H1 (cell line): Measurements from ENCODE around the gene PEX3. TPM values are rescaled to one million over a fixed set of nuclear protein-coding genes. Genes with fewer than 3 reads are reported as not detected.

Experiments used
- CTCF ChIA-PET: fragments of 300-600 bp; sonication (Branson Sonifier 250); formaldehyde crosslinking; loops from one replicate; lab custom pipeline; 2021; ENCODE audit not compliant: partially characterized antibody; lab: Charles Lee
- POLR2A ChIA-PET: fragments of 300-600 bp; sonication (Branson Sonifier 250); formaldehyde crosslinking; loops from one replicate; lab custom pipeline; 2021; ENCODE audit warnings: inconsistent platforms; ENCODE audit not compliant: partially characterized antibody; lab: Charles Lee
- DNase-seq, 2 experiments: peaks; one replicate each; pipeline versions ENCODE4 v3.0.0 to v3.0.0-alpha.2; 2010 to 2022; ENCODE audit warnings: low spot score in 2 of 2, low read depth in 1 of 2, mixed read lengths in 1 of 2
- FAIRE-seq: peaks from 2 replicates; lab custom pipeline; 2011; peaks lifted over from hg19 to GRCh38; lab: Jason Lieb, UNC
- H2AFZ ChIP-seq: 2 replicates; pipeline ENCODE4 v1.8.1; 2012; ENCODE audit warnings: low read length, inconsistent platforms
- H2AK5ac ChIP-seq: 2 replicates; pipeline ENCODE4 v1.6.1; 2013; ENCODE audit warnings: low read depth, low read length
- H2BK120ac ChIP-seq: replicated peaks from 2 replicates; pipeline ENCODE3; 2013; ENCODE audit warnings: low read depth, low read length, inconsistent platforms
- H2BK12ac ChIP-seq: 2 replicates; pipeline ENCODE4 v1.6.1; 2013; ENCODE audit warnings: low read depth, low read length
- H2BK15ac ChIP-seq: 2 replicates; pipeline ENCODE4 v1.6.1; 2013; ENCODE audit warnings: low read length
- H2BK20ac ChIP-seq: 2 replicates; pipeline ENCODE4 v1.6.1; 2013; ENCODE audit warnings: low read length
- H2BK5ac ChIP-seq: 2 replicates; pipeline ENCODE4 v1.6.1; 2013; ENCODE audit warnings: low read depth, low read length
- H3K14ac ChIP-seq: 2 replicates; pipeline ENCODE4 v1.6.1; 2013; ENCODE audit warnings: inconsistent platforms; ENCODE audit not compliant: insufficient read length
- H3K18ac ChIP-seq: 2 replicates; pipeline ENCODE4 v1.6.1; 2013; ENCODE audit warnings: low read length; ENCODE audit errors: extremely low read depth
- H3K23ac ChIP-seq: 2 replicates; pipeline ENCODE4 v1.6.1; 2013; ENCODE audit warnings: inconsistent platforms; ENCODE audit not compliant: insufficient read length
- H3K23me2 ChIP-seq: 2 replicates; pipeline ENCODE4 v1.6.1; 2013; ENCODE audit warnings: low read depth, low read length
- H3K27ac ChIP-seq: 2 replicates; pipeline ENCODE4 v1.6.1; 2011; ENCODE audit warnings: low read depth, low read length, inconsistent platforms
- H3K27me3 ChIP-seq, 4 experiments: replicated peaks in 1 of 4; 1 replicate in 1 of 4; 2 replicates in 3 of 4; pipeline versions ENCODE4 v1.6.1 to v1.8.1; 2011 to 2013; ENCODE audit warnings: low read length in 3 of 4, mild to moderate bottlenecking in 3 of 4, inconsistent platforms in 2 of 4, mixed read lengths in 2 of 4, moderate library complexity in 1 of 4; ENCODE audit not compliant: control insufficient read depth in 3 of 4, insufficient read depth in 3 of 4; ENCODE audit errors: extremely low read depth in 1 of 4
- H3K36me3 ChIP-seq, 4 experiments: 2 replicates each; pipeline versions ENCODE4 v1.6.1 to v1.8.1; 2011 to 2013; ENCODE audit warnings: mild to moderate bottlenecking in 4 of 4, low read length in 3 of 4, moderate library complexity in 2 of 4, control low read depth in 1 of 4, inconsistent platforms in 1 of 4; ENCODE audit not compliant: insufficient read depth in 4 of 4, control insufficient read depth in 2 of 4
- H3K4ac ChIP-seq: replicated peaks from 2 replicates; pipeline ENCODE3; 2013; ENCODE audit warnings: low read length, low read depth, mixed read lengths, inconsistent platforms; ENCODE audit not compliant: insufficient read length
- H3K4me1 ChIP-seq, 4 experiments: replicated peaks in 1 of 4; 1 replicate in 1 of 4; 2 replicates in 3 of 4; pipeline versions ENCODE4 v1.6.1 to v1.8.1; 2011 to 2013; ENCODE audit warnings: low read length in 3 of 4, inconsistent platforms in 2 of 4, mixed read lengths in 1 of 4; ENCODE audit not compliant: insufficient read depth in 4 of 4, control insufficient read depth in 3 of 4
- H3K4me2 ChIP-seq, 2 experiments: 2 replicates each; pipeline versions ENCODE4 v1.6.1 to v1.8.1; 2011 to 2013; ENCODE audit warnings: low read depth in 2 of 2, low read length in 2 of 2, control low read depth in 1 of 2, inconsistent platforms in 1 of 2, mild to moderate bottlenecking in 1 of 2; ENCODE audit not compliant: insufficient read depth in 1 of 2
- H3K4me3 ChIP-seq, 4 experiments: fragments of 200-600, 300-600 bp in 1 of 4; sonication (generic), shearing (Covaris generic), sonication (Bioruptor Twin) in 1 of 4; 2 replicates each; pipeline versions ENCODE4 v1.5.1 to v1.8.1; 2011 to 2016; ENCODE audit warnings: low read length in 4 of 4, low read depth in 3 of 4, control low read depth in 2 of 4, inconsistent platforms in 2 of 4, mild to moderate bottlenecking in 2 of 4, mixed read lengths in 1 of 4, moderate library complexity in 1 of 4; ENCODE audit not compliant: insufficient read depth in 2 of 4; ENCODE audit errors: extremely low read depth in 1 of 4
- H3K56ac ChIP-seq: replicated peaks from 2 replicates; pipeline ENCODE3; 2013; ENCODE audit warnings: low read depth, mild to moderate bottlenecking, mixed read lengths, low read length, inconsistent platforms; ENCODE audit not compliant: insufficient read length
- H3K79me1 ChIP-seq: 2 replicates; pipeline ENCODE4 v1.6.1; 2013; ENCODE audit warnings: low read depth, low read length, control low read depth
- H3K79me2 ChIP-seq, 2 experiments: 2 replicates each; pipeline versions ENCODE4 v1.6.1 to v1.8.1; 2012 to 2013; ENCODE audit warnings: low read length in 2 of 2, mild to moderate bottlenecking in 2 of 2, inconsistent platforms in 1 of 2; ENCODE audit not compliant: insufficient read depth in 2 of 2, control insufficient read depth in 1 of 2
- H3K9ac ChIP-seq, 4 experiments: replicated peaks in 1 of 4; 1 replicate in 1 of 4; 2 replicates in 3 of 4; pipeline versions ENCODE4 v1.6.1 to v1.8.1; 2011 to 2013; ENCODE audit warnings: low read depth in 3 of 4, low read length in 3 of 4, control low read depth in 2 of 4, mild to moderate bottlenecking in 2 of 4, moderate library complexity in 2 of 4, inconsistent platforms in 1 of 4; ENCODE audit errors: extremely low read depth in 1 of 4
- H3K9me3 ChIP-seq, 2 experiments: 2 replicates each; pipeline versions ENCODE4 v1.6.1 to v1.8.1; 2012 to 2013; ENCODE audit warnings: mild to moderate bottlenecking in 2 of 2, moderate library complexity in 2 of 2, control low read depth in 1 of 2, inconsistent platforms in 1 of 2, low read depth in 1 of 2, low read length in 1 of 2, mixed read lengths in 1 of 2; ENCODE audit not compliant: insufficient read depth in 2 of 2
- H4K20me1 ChIP-seq, 2 experiments: replicated peaks in 1 of 2; 2 replicates each; pipeline versions ENCODE3 to v1.8.1; 2011 to 2013; ENCODE audit warnings: inconsistent platforms in 2 of 2, low read length in 2 of 2, mild to moderate bottlenecking in 1 of 2; ENCODE audit not compliant: insufficient read depth in 2 of 2, control insufficient read depth in 1 of 2
- H4K5ac ChIP-seq: 2 replicates; pipeline ENCODE4 v1.6.1; 2013; ENCODE audit warnings: low read length, low read depth, mixed read lengths, inconsistent platforms; ENCODE audit not compliant: insufficient read length
- H4K8ac ChIP-seq: 2 replicates; pipeline ENCODE4 v1.8.0; 2013; ENCODE audit warnings: mild to moderate bottlenecking, moderate library complexity, low read length, inconsistent platforms; ENCODE audit not compliant: insufficient read depth; ENCODE audit errors: extremely low read depth
- H4K91ac ChIP-seq: replicated peaks from 2 replicates; pipeline ENCODE3; 2013; ENCODE audit warnings: low read length, mixed read lengths, inconsistent platforms; ENCODE audit not compliant: insufficient read length
- ATF2 ChIP-seq: IDR thresholded peaks from 2 replicates; pipeline ENCODE4 v1.6.1; 2012; ENCODE audit warnings: low read length, inconsistent platforms
- EP300 ChIP-seq, 2 experiments: IDR thresholded peaks; 1 replicate in 1 of 2; 2 replicates in 1 of 2; pipeline ENCODE4 v1.6.1; 2011 to 2012; ENCODE audit warnings: low read depth in 2 of 2, low read length in 2 of 2, mild to moderate bottlenecking in 2 of 2, borderline replicate concordance in 1 of 2, inconsistent platforms in 1 of 2, moderate library complexity in 1 of 2
- WGBS, 2 experiments: shearing (Covaris generic) in 1 of 2; methylation state at CpG; one replicate each; pipeline versions ENCODE4 v1.1.6 to v1.1.7; 2013 to 2015; ENCODE audit warnings: low lambda C conversion rate in 2 of 2, mixed read lengths in 2 of 2, inconsistent platforms in 1 of 2, low coverage in 1 of 2, missing lambda C conversion rate in 1 of 2; ENCODE audit not compliant: insufficient replicate concordance in 2 of 2, insufficient coverage in 1 of 2, insufficient read length in 1 of 2; ENCODE audit errors: extremely low coverage in 1 of 2, missing lambda C conversion rate in 1 of 2; 5-methylcytosine and 5-hydroxymethylcytosine counted together
- polyA plus RNA-seq, 7 experiments: library from polyadenylated mRNA; depleted of rRNA in 3 of 7; stranded (reverse) in 5 of 7; unstranded in 2 of 7; fragments of >200 nt in 5 of 7; fragments of 200-250 nt in 2 of 7; gene quantifications; 1 replicate in 5 of 7; 2 replicates in 1 of 7; 4 replicates in 1 of 7; pipeline versions ENCODE4 v1.2.1 to v1.2.3, GENCODE V29; 2011 to 2013; ENCODE audit warnings: missing spikeins in 2 of 7, mixed read lengths in 2 of 7
- total RNA-seq: library from RNA; stranded (reverse); fragmentation: NEBNext Ultra II Directional; extraction: Animal tissue kit (Norgen Biotek cat#: 25700); gene quantifications from 2 replicates; pipeline ENCODE4 v1.2.1, GENCODE V29; 2021

PEX3 gene
- total and polyA plus RNA-seq, 2 of the 8 experiments (the other 6 are each of a cell fraction or from before 2014, with no cell fraction given), result 8.0 to 16.8 TPM

- Histone ChIP-seq H3K23ac (no peak overlapping the region), H4K5ac (no peak overlapping the region), H3K36me3 (peaks cover 0 to 14% (median 8%) of the 10 kb centered on the region in 4 experiments; a peak in 5 of 8 replicates), H3K4me3 (no peak overlapping the region), H4K20me1 (no peaks in the 10 kb centered on the region), H3K9me3 (no peaks in the 10 kb centered on the region), H2BK5ac (no peak overlapping the region), H2AFZ (no peak overlapping the region), H4K91ac (no peak overlapping the region), H3K23me2 (no peaks in the 10 kb centered on the region), H3K4me1 (no peaks in the 10 kb centered on the region), H3K27me3 (peaks cover 0 to 1% (median 0%) of the 10 kb centered on the region in 4 experiments; a peak in 1 of 7 replicates), H3K4ac (no peak overlapping the region), H3K27ac (no peak overlapping the region), H3K14ac (no peak overlapping the region), H3K79me2 (0 out of 4 replicates have a peak, but pooled peaks cover 0 to 4% of the 10 kb centered on the region in 2 experiments), H3K56ac (no peak overlapping the region), H3K4me2 (no peak overlapping the region), H2BK20ac (no peak overlapping the region), H4K8ac (no peak overlapping the region), H3K79me1 (peaks cover 2% of the 10 kb centered on the region; the same call in 1 of the 2 replicates), H3K9ac (no peak overlapping the region), H2AK5ac (no peak overlapping the region), H2BK12ac (no peak overlapping the region), H2BK15ac (no peak overlapping the region), H2BK120ac (no peak overlapping the region), H3K18ac (no peak overlapping the region)
- ChIA-PET CTCF (interaction anchor here (2.1 kb wide), 1 partner anchor 13 kb away, joined by 11 read pairs; no protein-coding TSS in a partner anchor), POLR2A (no interaction called here)
- TF ChIP-seq ATF2, result no peak
- no peak for TF ChIP-seq EP300 (IDR thresholded peaks at IDR 0.05; ENCODE audit: borderline replicate concordance in 1 of 2, low read depth in 2 of 2, low read length in 2 of 2)
- FAIRE-seq (no peak), DNase-seq (no peak)
- 84% methylated on average over 2 of the region's 2 CpGs; no CpG with 5 or more reads in 1 of the 2 experiments for WGBS, 2 experiments
These were observed 9.6 kb upstream of the PEX3 start for GRCh38 chr6:143441010-143441409.
